Mesothelial cell of epicardium (in vitro differentiated cells): ENCODE results near the gene RPL18A. TPM values are rescaled to one million over a fixed set of nuclear protein-coding genes. Genes with fewer than 3 reads are reported as not detected.

Experiments used
- DNase-seq, 2 experiments: peaks; one replicate each; pipeline ENCODE4 v3.0.0; 2021; ENCODE audit warnings: low spot score in 2 of 2; ENCODE audit not compliant: unreplicated experiment in 2 of 2
- H3K27ac Mint-ChIP-seq: 2 replicates; pipeline ENCODE4 v1.8.0; 2021; ENCODE audit warnings: mixed read lengths
- H3K27me3 Mint-ChIP-seq: 2 replicates; pipeline ENCODE4 v1.8.0; 2021; ENCODE audit warnings: low read depth, mixed read lengths
- H3K36me3 Mint-ChIP-seq: 2 replicates; pipeline ENCODE4 v1.8.0; 2021; ENCODE audit warnings: mixed read lengths
- H3K4me1 Mint-ChIP-seq: 2 replicates; pipeline ENCODE4 v1.8.0; 2021; ENCODE audit warnings: mixed read lengths
- H3K4me3 Mint-ChIP-seq: 2 replicates; pipeline ENCODE4 v1.8.0; 2021; ENCODE audit warnings: mild to moderate bottlenecking, moderate library complexity, mixed read lengths
- H3K9me3 Mint-ChIP-seq: 2 replicates; pipeline ENCODE4 v1.8.0; 2021; ENCODE audit warnings: mixed read lengths
- total RNA-seq: library from RNA; stranded (reverse); gene quantifications from 3 replicates; pipeline ENCODE4 v1.2.1, GENCODE V29; 2021
- TF ChIP-seq, protein P1 (sequence below): fragments of 200-600 bp; sonication (generic); IDR thresholded peaks from one replicate; pipeline ENCODE4 v1.5.0; 2021; ENCODE audit warnings: antibody characterized with exemption; ENCODE audit not compliant: unreplicated experiment

RPL18A gene
- total RNA-seq, 1 donor from 2014 or later: 1,706 TPM

DNA sequence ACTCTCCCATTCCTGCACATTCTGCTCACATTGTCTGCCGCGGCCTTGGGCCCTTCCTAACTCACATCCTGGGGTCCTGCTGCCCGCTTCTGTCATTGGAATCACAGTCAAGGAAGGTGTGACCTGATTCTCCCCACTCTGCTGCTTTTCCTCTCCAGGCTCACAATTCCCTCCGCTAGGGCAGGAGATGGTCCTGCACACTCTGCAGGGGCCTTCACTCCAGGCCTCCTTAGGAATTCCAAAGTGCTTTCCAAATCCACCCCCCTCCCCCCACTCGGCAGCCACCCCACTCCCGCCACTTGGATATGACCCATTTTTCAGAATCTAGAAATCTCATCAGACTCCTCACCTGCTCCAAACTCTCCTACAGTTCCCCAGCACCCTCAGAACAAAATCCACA lies 9.0 kb downstream of the RPL18A start:
- no peaks in the 10 kb centered on the region for H3K4me1 Mint-ChIP-seq
- H3K27me3 Mint-ChIP-seq: peaks cover 57% of the 10 kb centered on the region
- DNase-seq: no peak
- no peaks in the 10 kb centered on the region for H3K9me3 Mint-ChIP-seq
- TF ChIP-seq, protein P1, sequence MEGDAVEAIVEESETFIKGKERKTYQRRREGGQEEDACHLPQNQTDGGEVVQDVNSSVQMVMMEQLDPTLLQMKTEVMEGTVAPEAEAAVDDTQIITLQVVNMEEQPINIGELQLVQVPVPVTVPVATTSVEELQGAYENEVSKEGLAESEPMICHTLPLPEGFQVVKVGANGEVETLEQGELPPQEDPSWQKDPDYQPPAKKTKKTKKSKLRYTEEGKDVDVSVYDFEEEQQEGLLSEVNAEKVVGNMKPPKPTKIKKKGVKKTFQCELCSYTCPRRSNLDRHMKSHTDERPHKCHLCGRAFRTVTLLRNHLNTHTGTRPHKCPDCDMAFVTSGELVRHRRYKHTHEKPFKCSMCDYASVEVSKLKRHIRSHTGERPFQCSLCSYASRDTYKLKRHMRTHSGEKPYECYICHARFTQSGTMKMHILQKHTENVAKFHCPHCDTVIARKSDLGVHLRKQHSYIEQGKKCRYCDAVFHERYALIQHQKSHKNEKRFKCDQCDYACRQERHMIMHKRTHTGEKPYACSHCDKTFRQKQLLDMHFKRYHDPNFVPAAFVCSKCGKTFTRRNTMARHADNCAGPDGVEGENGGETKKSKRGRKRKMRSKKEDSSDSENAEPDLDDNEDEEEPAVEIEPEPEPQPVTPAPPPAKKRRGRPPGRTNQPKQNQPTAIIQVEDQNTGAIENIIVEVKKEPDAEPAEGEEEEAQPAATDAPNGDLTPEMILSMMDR: no peak
- H3K27ac Mint-ChIP-seq: no peak overlapping the region
- H3K36me3 Mint-ChIP-seq: peaks cover 8% of the 10 kb centered on the region
- H3K4me3 Mint-ChIP-seq: no peak overlapping the region

DNA sequence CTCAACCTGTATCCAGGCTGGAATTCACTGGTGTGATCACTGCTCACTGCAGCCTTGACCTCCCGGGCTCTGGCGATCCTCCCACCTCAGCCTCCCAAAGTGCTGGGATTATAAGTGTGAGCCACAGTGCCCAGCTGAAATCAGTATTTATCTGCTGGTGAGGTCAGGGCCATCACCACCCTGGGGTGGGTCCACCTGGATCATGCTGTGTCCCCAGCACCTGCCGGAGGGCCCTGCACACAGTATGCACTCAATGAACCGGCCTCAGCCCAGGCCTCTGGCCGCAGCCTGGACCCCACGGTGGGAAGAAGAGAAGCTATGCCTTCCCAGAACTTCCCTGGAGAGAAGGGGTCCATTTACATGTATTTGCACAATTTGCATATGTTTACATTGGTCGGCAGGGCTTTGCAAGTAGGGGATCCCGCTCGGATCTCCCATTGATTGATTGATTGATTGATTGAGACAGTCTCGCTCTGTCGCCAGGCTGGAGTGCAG lies 9.5 kb downstream of the RPL18A start:
- H3K36me3 Mint-ChIP-seq: peaks cover 4% of the 10 kb centered on the region
- H3K27me3 Mint-ChIP-seq: peaks cover 61% of the 10 kb centered on the region
- no peak overlapping the region for H3K4me3 Mint-ChIP-seq
- no peaks in the 10 kb centered on the region for H3K4me1 Mint-ChIP-seq
- H3K9me3 Mint-ChIP-seq: no peaks in the 10 kb centered on the region
- no peak overlapping the region for H3K27ac Mint-ChIP-seq
- no peak for DNase-seq
- TF ChIP-seq, protein P1: no peak

DNA sequence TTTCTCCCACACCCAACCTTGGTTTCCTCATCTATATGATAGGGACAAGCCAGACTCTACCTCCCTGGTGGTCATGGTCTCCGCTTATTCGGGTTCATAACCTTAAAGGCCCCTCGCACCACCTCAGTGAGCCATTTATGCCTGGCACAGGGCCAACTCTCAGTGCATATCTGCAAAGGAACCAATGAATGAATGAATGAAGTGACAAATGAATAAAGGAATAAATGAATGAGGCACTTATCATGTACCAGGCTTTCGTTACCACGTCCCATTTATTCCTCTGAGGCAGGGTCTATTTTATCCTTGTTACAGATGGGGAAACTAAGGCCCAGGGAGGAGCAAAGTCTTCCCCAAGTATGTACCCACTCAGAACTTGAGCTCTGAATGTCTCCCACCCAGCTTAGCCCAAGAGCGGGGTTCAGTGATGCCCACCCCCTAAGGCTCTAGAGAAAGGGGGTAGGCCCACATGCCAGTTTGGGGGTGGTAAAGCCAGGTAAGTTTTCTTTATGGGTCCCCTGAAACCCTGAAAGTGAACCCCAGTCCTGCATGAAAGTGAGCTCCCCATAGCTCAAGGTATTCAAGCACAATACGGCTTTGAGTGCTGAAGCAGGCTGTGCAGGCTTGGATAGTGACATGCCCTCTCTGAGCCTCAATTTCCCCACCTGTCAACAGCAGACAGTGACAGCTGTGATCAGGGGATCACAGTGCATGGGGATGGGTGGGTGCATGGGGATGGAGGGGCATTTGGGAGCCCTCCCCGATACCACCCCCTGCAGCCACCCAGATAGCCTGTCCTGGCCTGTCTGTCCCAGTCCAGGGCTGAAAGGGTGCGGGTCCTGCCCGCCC lies 11.5 kb downstream of the RPL18A start:
- Mint-ChIP-seq H3K27me3 (peaks cover 73% of the 10 kb centered on the region), H3K9me3 (no peaks in the 10 kb centered on the region), H3K36me3 (no peaks in the 10 kb centered on the region), H3K4me3 (no peak overlapping the region), H3K27ac (no peak overlapping the region), H3K4me1 (no peaks in the 10 kb centered on the region)
- TF ChIP-seq, protein P1: no peak
- no peak for DNase-seq

DNA sequence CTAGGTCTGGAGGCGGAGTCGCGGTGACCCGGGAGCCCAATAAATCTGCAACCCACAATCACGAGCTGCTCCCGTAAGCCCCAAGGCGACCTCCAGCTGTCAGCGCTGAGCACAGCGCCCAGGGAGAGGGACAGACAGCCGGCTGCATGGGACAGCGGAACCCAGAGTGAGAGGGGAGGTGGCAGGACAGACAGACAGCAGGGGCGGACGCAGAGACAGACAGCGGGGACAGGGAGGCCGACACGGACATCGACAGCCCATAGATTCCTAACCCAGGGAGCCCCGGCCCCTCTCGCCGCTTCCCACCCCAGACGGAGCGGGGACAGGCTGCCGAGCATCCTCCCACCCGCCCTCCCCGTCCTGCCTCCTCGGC lies 12.2 kb downstream of the RPL18A start, which contains the start of gene SLC5A5:
TSS of gene SLC5A5 (plus strand) at position 68 of the 373 bp plus-strand sequence. CDS start 375 bp downstream, outside the sequence.
- Mint-ChIP-seq H3K27me3 (peaks cover 73% of the 10 kb centered on the region), H3K4me1 (no peaks in the 10 kb centered on the region), H3K4me3 (no peak within 1 kb of the TSS), H3K27ac (no peak within 1 kb of the TSS), H3K9me3 (no peaks in the 10 kb centered on the region), H3K36me3 (no peaks in the 10 kb centered on the region)
- TF ChIP-seq, protein P1: no peak
- no peak for DNase-seq

DNA sequence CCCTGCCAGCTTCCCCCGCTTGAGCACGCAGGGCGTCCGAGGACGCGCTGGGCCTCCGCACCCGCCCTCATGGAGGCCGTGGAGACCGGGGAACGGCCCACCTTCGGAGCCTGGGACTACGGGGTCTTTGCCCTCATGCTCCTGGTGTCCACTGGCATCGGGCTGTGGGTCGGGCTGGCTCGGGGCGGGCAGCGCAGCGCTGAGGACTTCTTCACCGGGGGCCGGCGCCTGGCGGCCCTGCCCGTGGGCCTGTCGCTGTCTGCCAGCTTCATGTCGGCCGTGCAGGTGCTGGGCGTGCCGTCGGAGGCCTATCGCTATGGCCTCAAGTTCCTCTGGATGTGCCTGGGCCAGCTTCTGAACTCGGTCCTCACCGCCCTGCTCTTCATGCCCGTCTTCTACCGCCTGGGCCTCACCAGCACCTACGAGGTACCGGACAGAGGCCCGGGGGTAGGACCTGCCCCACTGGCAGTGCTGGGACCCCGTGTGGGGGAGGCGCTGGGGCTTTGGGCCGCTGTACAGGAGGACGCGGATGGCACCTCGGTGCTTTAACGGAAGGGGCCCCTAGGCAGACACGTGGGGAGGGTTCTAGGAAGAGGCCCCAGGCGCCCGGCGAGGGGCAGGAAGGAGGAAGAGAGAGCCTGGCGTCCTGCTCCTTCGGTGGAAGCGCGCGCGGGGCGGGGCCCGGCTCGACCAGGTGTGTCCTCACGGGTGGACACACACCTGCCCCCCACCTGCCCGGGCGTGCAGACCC lies 12.7 kb downstream of the RPL18A start:
- DNase-seq: no peak
- Mint-ChIP-seq H3K9me3 (no peaks in the 10 kb centered on the region), H3K27me3 (peaks cover 73% of the 10 kb centered on the region), H3K4me1 (no peaks in the 10 kb centered on the region), H3K36me3 (no peaks in the 10 kb centered on the region), H3K4me3 (no peak overlapping the region), H3K27ac (no peak overlapping the region)
- TF ChIP-seq, protein P1: no peak
